ENCODE measurements around the gene FARP1.
A peak's percentile ranks its signal among the peaks of the same experiment; 100 is the strongest.

FARP1 gene

GRCh38 chr13:98288211-98288610 is 145.3 kb downstream of the FARP1 start:
- DNase-seq (ENCODE audit: low read depth): no peak

GRCh38 chr13:98289339-98289945 is 146.5 kb downstream of the FARP1 start:
- no peak for DNase-seq (ENCODE audit: low read depth)

- DNase-seq (ENCODE audit: low read depth): no peak
Measured at GRCh38 chr13:98290261-98290660, 147.4 kb downstream of the FARP1 start.

- DNase-seq (ENCODE audit: low read depth): no peak
Measured at GRCh38 chr13:98291658-98292057, 148.8 kb downstream of the FARP1 start.

- DNase-seq (ENCODE audit: low read depth): no peak
Measured at GRCh38 chr13:98293103-98293502, 150.2 kb downstream of the FARP1 start.

- DNase-seq (ENCODE audit: low read depth): no peak
Measured at GRCh38 chr13:98293570-98294142, 150.8 kb downstream of the FARP1 start.

- DNase-seq (ENCODE audit: low read depth): no peak
Measured at GRCh38 chr13:98295371-98295770, 152.5 kb downstream of the FARP1 start.

- DNase-seq (ENCODE audit: low read depth): no peak
Measured at GRCh38 chr13:98297051-98297450, 154.2 kb downstream of the FARP1 start.

GRCh38 chr13:98297745-98298144 is 154.9 kb downstream of the FARP1 start:
- DNase-seq (ENCODE audit: low read depth): no peak

GRCh38 chr13:98298599-98298998 is 155.7 kb downstream of the FARP1 start:
- DNase-seq (ENCODE audit: low read depth): peak; percentile 45

- no peak for DNase-seq (ENCODE audit: low read depth)
Measured at GRCh38 chr13:98299235-98299965, 156.5 kb downstream of the FARP1 start.

GRCh38 chr13:98299966-98300350 is 157.1 kb downstream of the FARP1 start:
- no peak for DNase-seq (ENCODE audit: low read depth)

- DNase-seq (ENCODE audit: low read depth): peak; percentile 72
Measured at GRCh38 chr13:98300956-98301641, 158.2 kb downstream of the FARP1 start.

GRCh38 chr13:98301721-98302120 is 158.8 kb downstream of the FARP1 start:
- DNase-seq (ENCODE audit: low read depth): peak; percentile 19

- DNase-seq (ENCODE audit: low read depth): no peak
Measured at GRCh38 chr13:98303858-98304257, 161.0 kb downstream of the FARP1 start.

- DNase-seq (ENCODE audit: low read depth): no peak
Measured at GRCh38 chr13:98305670-98306069, 162.8 kb downstream of the FARP1 start.

GRCh38 chr13:98307463-98308085 is 164.7 kb downstream of the FARP1 start:
- peak; percentile 66 for DNase-seq (ENCODE audit: low read depth)

- no peak for DNase-seq (ENCODE audit: low read depth)
Measured at GRCh38 chr13:98308086-98308911, 165.4 kb downstream of the FARP1 start.

- DNase-seq (ENCODE audit: low read depth): no peak
Measured at GRCh38 chr13:98309569-98310335, 166.9 kb downstream of the FARP1 start.

GRCh38 chr13:98310485-98311199 is 167.7 kb downstream of the FARP1 start:
- DNase-seq (ENCODE audit: low read depth): no peak
